NCI-H446 (cell line): Measurements from ENCODE around the gene SH2D2A.

Experiments used
- DNase-seq, 2 experiments: peaks; one replicate each; lab custom pipeline; 2025; lab: John Stamatoyannopoulos, UW

The SH2D2A gene

GRCh38 chr1:156823210-156823790 is 6.7 kb upstream of the SH2D2A start:
- no peak for DNase-seq

GRCh38 chr1:156822680-156823079 is 6.0 kb upstream of the SH2D2A start:
- DNase-seq: no peak

GRCh38 chr1:156821801-156822200 is 5.2 kb upstream of the SH2D2A start:
- no peak for DNase-seq

GRCh38 chr1:156815961-156816422 is 656 bp downstream of the SH2D2A start:
- DNase-seq: no peak

- DNase-seq: no peak
Measured at GRCh38 chr1:156815307-156815826, 1.3 kb downstream of the SH2D2A start.

GRCh38 chr1:156814571-156815260 is 1.9 kb downstream of the SH2D2A start:
- no peak for DNase-seq

GRCh38 chr1:156813750-156814570 is 2.7 kb downstream of the SH2D2A start:
- no peak for DNase-seq

GRCh38 chr1:156813298-156813697 is 3.4 kb downstream of the SH2D2A start:
- DNase-seq: no peak

GRCh38 chr1:156812293-156812990 is 4.2 kb downstream of the SH2D2A start:
- DNase-seq: no peak

- DNase-seq: no peak
Measured at GRCh38 chr1:156811168-156811567, 5.5 kb downstream of the SH2D2A start.

- no peak for DNase-seq
Measured at GRCh38 chr1:156809711-156810366, 6.8 kb downstream of the SH2D2A start.

GRCh38 chr1:156809281-156809680 is 7.4 kb downstream of the SH2D2A start:
- no peak for DNase-seq

GRCh38 chr1:156808186-156809030 is 8.2 kb downstream of the SH2D2A start:
- DNase-seq: no peak

- no peak for DNase-seq
Measured at GRCh38 chr1:156807627-156808026, 9.0 kb downstream of the SH2D2A start.

GRCh38 chr1:156806512-156807440 is 9.9 kb downstream of the SH2D2A start:
- peak in 1 of 2 experiments; percentile 73 for DNase-seq

- DNase-seq: peak; percentile 39 to 94
Measured at GRCh38 chr1:156805766-156806511, 10.7 kb downstream of the SH2D2A start.

GRCh38 chr1:156804572-156805243 is 11.9 kb downstream of the SH2D2A start:
- DNase-seq: peak; percentile 33 to 85

GRCh38 chr1:156804026-156804425 is 12.6 kb downstream of the SH2D2A start:
- no peak for DNase-seq
